ENCODE results near the gene FERMT2.
"Not testable (repeated sequence)": the region's sequence is repeated elsewhere in the genome, so short reads cannot be mapped to it uniquely, and the experiment has no call there.

The FERMT2 gene

DNA sequence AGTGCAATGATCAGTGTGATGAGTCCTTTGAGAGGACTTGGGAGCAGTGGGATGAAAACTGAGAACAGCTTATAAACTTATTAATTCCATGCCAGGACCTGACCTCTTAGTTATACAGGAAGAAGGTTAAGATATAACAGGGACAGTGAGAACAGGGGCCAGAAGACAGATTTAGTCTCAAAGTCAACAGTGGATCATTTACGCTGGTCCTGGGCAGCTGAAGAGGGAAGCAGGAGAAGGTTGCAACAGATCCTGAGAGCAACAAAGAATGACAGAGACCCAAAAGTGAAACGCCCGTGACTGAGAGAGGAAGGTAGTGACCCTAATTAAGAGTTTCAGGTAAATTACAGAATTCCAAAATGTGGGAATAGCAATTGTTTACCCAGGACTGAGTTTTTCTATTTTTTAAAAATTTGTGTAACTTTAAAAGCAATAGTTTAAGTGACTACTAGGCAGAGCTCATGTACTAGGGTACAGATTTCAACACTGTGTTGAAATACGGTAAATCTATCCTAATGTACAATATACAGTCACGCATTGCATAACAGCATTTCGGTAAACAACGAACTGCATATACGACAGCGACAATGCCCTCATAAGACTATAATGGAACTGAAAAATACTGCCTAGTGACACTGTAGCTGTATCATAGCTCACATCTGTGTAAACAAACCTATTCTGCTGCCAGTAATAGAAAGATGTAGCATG, 81.8 kb downstream of the FERMT2 start:
- no peak for DNase-seq (ENCODE audit: low read depth, low spot score)
- Histone ChIP-seq H3K36me3 (ENCODE audit: control insufficient read depth, insufficient read depth, low read length) (peaks cover 8% of the 10 kb centered on the region; the same call in 1 of the 2 replicates), H3K9me3 (ENCODE audit: control insufficient read depth, insufficient read depth, low read length) (no peaks in the 10 kb centered on the region), H3K27me3 (ENCODE audit: control insufficient read depth, insufficient read depth, low read length) (no peaks in the 10 kb centered on the region), H3K4me1 (ENCODE audit: control insufficient read depth, insufficient read depth, low read length) (peaks cover 5% of the 10 kb centered on the region), H3K4me3 (ENCODE audit: low read length) (no peak overlapping the region), H3K27ac (ENCODE audit: low read length) (no peak overlapping the region)
- no CpG with 5 or more reads among the region's 9 CpGs for WGBS (ENCODE audit: insufficient coverage, insufficient read length)

DNA sequence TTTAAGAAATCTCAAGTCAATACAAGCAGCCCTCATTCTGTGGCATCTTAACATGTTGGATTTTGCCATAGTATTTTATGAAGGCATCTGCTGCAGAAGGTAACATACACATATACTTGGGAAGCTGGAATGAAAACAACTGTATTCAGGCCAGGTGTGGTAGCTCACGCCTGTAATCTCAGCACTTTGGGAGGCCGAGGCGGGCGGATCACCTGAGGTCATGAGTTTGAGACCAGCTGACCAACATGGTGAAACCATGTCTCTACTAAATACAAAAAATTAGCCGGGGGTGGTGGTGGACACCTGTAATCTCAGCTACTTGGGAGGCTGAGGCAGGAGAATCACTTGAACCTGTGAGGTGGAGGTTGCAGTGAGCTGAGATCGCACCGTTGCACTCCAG, 86.0 kb downstream of the FERMT2 start:
- WGBS (ENCODE audit: insufficient coverage, insufficient read length) = no CpG with 5 or more reads among the region's 7 CpGs
- H3K36me3 ChIP-seq (ENCODE audit: control insufficient read depth, insufficient read depth, low read length) = peaks cover 12% of the 10 kb centered on the region; the same call in 1 of the 2 replicates

DNA sequence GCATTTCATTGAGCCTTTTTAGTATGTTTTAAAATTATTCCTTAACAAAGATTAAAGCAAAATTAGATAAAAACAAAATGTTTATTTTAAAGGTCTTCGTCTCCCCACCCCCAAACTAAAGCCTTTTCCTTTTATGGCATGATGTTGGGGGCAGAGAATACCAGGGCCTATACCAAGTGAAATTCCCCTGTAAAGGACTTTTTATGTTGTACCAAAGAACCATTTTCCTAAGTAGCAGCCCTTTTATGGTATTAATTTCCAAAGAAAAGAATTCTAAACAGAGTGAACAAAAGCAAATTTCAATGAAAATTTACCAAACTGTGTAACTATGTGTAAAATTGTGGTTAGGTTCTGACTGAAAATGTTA, 87.5 kb downstream of the FERMT2 start:
- Histone ChIP-seq H3K27ac (ENCODE audit: low read length) (no peak overlapping the region), H3K36me3 (ENCODE audit: control insufficient read depth, insufficient read depth, low read length) (peaks cover 14% of the 10 kb centered on the region; the same call in 1 of the 2 replicates), H3K9me3 (ENCODE audit: control insufficient read depth, insufficient read depth, low read length) (no peaks in the 10 kb centered on the region), H3K27me3 (ENCODE audit: control insufficient read depth, insufficient read depth, low read length) (no peaks in the 10 kb centered on the region), H3K4me1 (ENCODE audit: control insufficient read depth, insufficient read depth, low read length) (no peaks in the 10 kb centered on the region; the same call in 1 of the 2 replicates), H3K4me3 (ENCODE audit: low read length) (no peak overlapping the region)
- DNase-seq (ENCODE audit: low read depth, low spot score) = no peak
- no CpG with 5 or more reads among the region's 1 CpG for WGBS (ENCODE audit: insufficient coverage, insufficient read length)

More for the DNA sequence above, 86.0 kb downstream of the FERMT2 start:
- not testable (repeated sequence) for H3K27ac ChIP-seq (ENCODE audit: low read length); H3K9me3 ChIP-seq (ENCODE audit: control insufficient read depth, insufficient read depth, low read length); H3K27me3 ChIP-seq (ENCODE audit: control insufficient read depth, insufficient read depth, low read length); H3K4me1 ChIP-seq (ENCODE audit: control insufficient read depth, insufficient read depth, low read length); DNase-seq (ENCODE audit: low read depth, low spot score); H3K4me3 ChIP-seq (ENCODE audit: low read length)

DNA sequence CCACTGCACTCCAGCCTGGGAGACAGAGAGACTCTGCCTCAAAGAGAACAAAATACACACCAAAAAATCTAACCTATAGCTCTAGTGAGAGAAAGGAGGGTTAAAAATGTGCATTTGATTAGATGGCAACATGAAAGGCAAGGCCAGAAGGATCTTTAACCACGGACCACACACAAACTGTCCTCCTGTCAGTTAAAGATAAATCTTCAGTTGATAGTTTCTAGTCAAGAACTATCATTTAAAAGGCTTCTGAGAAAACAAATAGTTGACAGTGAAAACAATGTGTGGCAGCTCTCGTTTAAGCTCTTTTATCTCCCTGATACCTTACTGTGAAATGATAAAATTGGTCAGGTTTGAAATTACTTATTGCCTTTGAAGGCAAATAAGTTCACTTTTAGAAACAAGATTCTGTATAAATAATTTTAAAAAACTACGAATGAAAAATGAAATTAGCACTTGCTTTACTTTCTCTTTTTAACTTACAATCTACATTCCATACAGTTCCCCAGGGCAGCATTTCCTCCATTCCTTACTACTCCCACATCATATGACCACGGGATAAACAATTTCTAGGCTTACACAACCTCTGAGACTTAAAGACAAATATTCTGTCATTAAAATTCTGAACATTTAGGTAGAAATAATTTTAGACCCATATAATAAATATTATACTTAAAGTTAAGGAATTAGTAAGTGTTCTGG, 88.1 kb downstream of the FERMT2 start:
- peaks cover 14% of the 10 kb centered on the region; the same call in 1 of the 2 replicates for H3K36me3 ChIP-seq (ENCODE audit: control insufficient read depth, insufficient read depth, low read length)
- DNase-seq (ENCODE audit: low read depth, low spot score) = no peak
- H3K27ac ChIP-seq (ENCODE audit: low read length) = no peak overlapping the region
- no peak overlapping the region for H3K4me3 ChIP-seq (ENCODE audit: low read length)
- no peaks in the 10 kb centered on the region for H3K9me3 ChIP-seq (ENCODE audit: control insufficient read depth, insufficient read depth, low read length)
- H3K27me3 ChIP-seq (ENCODE audit: control insufficient read depth, insufficient read depth, low read length) = no peaks in the 10 kb centered on the region
- no CpG with 5 or more reads among the region's 4 CpGs for WGBS (ENCODE audit: insufficient coverage, insufficient read length)
- H3K4me1 ChIP-seq (ENCODE audit: control insufficient read depth, insufficient read depth, low read length) = no peaks in the 10 kb centered on the region; the same call in 1 of the 2 replicates

DNA sequence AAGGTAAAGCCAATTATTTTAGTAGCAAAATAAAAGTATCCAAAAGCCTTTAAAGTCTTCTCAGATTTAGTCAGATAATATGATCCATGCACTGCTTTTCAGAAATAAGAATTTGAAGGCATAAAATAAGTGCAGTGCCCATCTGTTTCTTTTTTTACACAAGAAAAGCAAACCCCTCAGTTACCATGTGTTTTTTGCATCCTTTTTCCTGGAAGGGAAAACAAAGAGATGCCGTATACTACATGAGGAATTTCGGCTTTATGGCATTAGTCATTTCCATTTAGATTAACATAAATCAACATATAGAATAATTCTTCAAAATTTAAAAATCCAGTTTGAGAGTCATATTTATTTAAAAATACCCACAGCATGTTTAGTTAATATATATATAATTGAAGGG, 89.4 kb downstream of the FERMT2 start:
- H3K4me1 ChIP-seq (ENCODE audit: control insufficient read depth, insufficient read depth, low read length) = no peaks in the 10 kb centered on the region; the same call in 1 of the 2 replicates
- no peak for DNase-seq (ENCODE audit: low read depth, low spot score)
- no CpG with 5 or more reads among the region's 2 CpGs for WGBS (ENCODE audit: insufficient coverage, insufficient read length)
- H3K9me3 ChIP-seq (ENCODE audit: control insufficient read depth, insufficient read depth, low read length) = no peaks in the 10 kb centered on the region
- H3K4me3 ChIP-seq (ENCODE audit: low read length) = no peak overlapping the region
- H3K27ac ChIP-seq (ENCODE audit: low read length) = no peak overlapping the region
- peaks cover 14% of the 10 kb centered on the region; the same call in 1 of the 2 replicates for H3K36me3 ChIP-seq (ENCODE audit: control insufficient read depth, insufficient read depth, low read length)
- H3K27me3 ChIP-seq (ENCODE audit: control insufficient read depth, insufficient read depth, low read length) = no peaks in the 10 kb centered on the region

DNA sequence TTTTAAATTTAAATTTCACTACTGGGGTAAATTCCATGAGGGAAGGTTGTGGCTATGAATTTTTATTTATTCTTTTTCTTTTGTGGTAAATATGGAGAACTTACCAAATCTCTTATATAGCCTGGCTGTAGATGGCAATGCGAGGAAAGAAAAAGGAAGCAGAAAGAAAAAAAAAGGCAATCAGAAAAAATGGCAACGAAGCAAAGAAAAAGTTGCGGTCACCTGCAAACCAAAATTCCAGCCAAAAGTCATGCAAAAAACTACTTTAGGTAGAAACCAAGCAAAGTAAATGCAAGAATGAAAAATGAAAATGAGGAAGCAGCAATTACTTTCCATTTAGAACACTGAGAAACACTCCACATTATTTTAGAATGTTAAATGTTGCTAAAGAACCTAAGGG, 89.9 kb downstream of the FERMT2 start:
- Histone ChIP-seq H3K4me3 (ENCODE audit: low read length) (no peak overlapping the region), H3K4me1 (ENCODE audit: control insufficient read depth, insufficient read depth, low read length) (no peaks in the 10 kb centered on the region; the same call in 1 of the 2 replicates), H3K27ac (ENCODE audit: low read length) (no peak overlapping the region), H3K36me3 (ENCODE audit: control insufficient read depth, insufficient read depth, low read length) (peaks cover 14% of the 10 kb centered on the region), H3K27me3 (ENCODE audit: control insufficient read depth, insufficient read depth, low read length) (no peaks in the 10 kb centered on the region), H3K9me3 (ENCODE audit: control insufficient read depth, insufficient read depth, low read length) (no peaks in the 10 kb centered on the region)
- no peak for DNase-seq (ENCODE audit: low read depth, low spot score)
- no CpG with 5 or more reads among the region's 3 CpGs for WGBS (ENCODE audit: insufficient coverage, insufficient read length)

DNA sequence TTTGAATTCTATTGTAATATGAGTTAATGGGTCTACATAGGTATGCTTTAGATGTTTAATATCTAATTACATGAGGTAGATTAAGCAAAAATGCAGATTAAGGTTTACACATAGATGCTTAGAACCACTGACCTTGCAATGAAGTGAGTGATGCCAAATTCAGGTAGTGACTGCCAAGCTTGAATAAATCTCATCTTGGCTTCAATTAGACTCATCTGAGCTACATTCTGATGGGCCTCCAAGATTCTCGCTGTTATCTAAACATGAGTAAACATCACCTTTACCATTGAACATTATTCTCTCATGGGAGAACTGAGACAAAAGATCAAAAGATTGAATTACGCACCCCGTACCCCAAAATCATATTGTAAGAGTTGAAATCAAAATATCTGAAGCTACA, 90.6 kb downstream of the FERMT2 start:
- H3K4me3 ChIP-seq (ENCODE audit: low read length) = no peak overlapping the region
- peaks cover 14% of the 10 kb centered on the region for H3K36me3 ChIP-seq (ENCODE audit: control insufficient read depth, insufficient read depth, low read length)
- WGBS (ENCODE audit: insufficient coverage, insufficient read length) = no CpG with 5 or more reads among the region's 3 CpGs

DNA sequence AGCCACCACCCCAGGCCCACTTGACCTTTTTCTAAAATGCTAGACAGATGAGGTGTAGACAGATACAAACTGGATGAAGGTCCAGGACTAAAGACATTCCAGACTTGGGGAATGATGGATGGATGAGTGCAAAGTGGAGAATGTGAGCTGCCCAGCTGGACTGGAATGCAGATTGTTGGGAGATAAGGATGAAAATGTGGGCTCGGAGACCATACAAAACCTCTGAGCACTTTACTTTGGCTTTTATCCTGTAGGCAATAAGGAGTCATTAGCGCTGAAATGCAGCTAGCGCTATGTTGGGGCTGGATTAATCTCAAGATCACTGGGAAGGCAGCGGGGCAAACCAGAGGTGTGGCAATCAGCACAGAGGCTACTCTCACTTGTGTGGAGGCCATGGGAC, 94.7 kb downstream of the FERMT2 start:
- WGBS (ENCODE audit: insufficient coverage, insufficient read length) = no CpG with 5 or more reads among the region's 4 CpGs
- Histone ChIP-seq H3K4me1 (ENCODE audit: control insufficient read depth, insufficient read depth, low read length) (no peaks in the 10 kb centered on the region), H3K36me3 (ENCODE audit: control insufficient read depth, insufficient read depth, low read length) (peaks cover 9% of the 10 kb centered on the region), H3K4me3 (ENCODE audit: low read length) (no peak overlapping the region), H3K9me3 (ENCODE audit: control insufficient read depth, insufficient read depth, low read length) (no peaks in the 10 kb centered on the region), H3K27me3 (ENCODE audit: control insufficient read depth, insufficient read depth, low read length) (no peaks in the 10 kb centered on the region), H3K27ac (ENCODE audit: low read length) (no peak overlapping the region)
- DNase-seq (ENCODE audit: low read depth, low spot score) = no peak

More for the DNA sequence above, 90.6 kb downstream of the FERMT2 start:
- no peaks in the 10 kb centered on the region for H3K27me3 ChIP-seq (ENCODE audit: control insufficient read depth, insufficient read depth, low read length)
- no peak for DNase-seq (ENCODE audit: low read depth, low spot score)
- no peaks in the 10 kb centered on the region for H3K9me3 ChIP-seq (ENCODE audit: control insufficient read depth, insufficient read depth, low read length)
- no peak overlapping the region for H3K27ac ChIP-seq (ENCODE audit: low read length)
- no peaks in the 10 kb centered on the region; the same call in 1 of the 2 replicates for H3K4me1 ChIP-seq (ENCODE audit: control insufficient read depth, insufficient read depth, low read length)

DNA sequence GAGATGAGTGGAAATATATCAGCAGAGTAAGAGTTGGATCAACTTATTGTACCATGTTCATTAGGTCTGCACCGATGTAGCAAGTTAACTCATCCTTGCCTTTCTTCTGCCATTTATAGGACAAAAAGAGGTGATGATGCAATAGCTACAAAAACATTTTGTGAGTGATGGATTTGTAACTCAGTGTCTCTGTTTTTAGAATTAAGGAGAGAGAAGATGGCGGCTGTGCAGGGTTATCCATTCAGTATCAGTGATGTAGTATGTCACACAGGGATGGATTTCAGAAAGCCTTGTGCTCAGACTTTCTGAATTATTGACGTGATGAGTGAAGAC, 97.4 kb downstream of the FERMT2 start:
- no CpG with 5 or more reads among the region's 3 CpGs for WGBS (ENCODE audit: insufficient coverage, insufficient read length)
- Histone ChIP-seq H3K27ac (ENCODE audit: low read length) (no peak overlapping the region), H3K36me3 (ENCODE audit: control insufficient read depth, insufficient read depth, low read length) (peaks cover 2% of the 10 kb centered on the region), H3K4me3 (ENCODE audit: low read length) (no peak overlapping the region), H3K9me3 (ENCODE audit: control insufficient read depth, insufficient read depth, low read length) (no peaks in the 10 kb centered on the region), H3K27me3 (ENCODE audit: control insufficient read depth, insufficient read depth, low read length) (no peaks in the 10 kb centered on the region), H3K4me1 (ENCODE audit: control insufficient read depth, insufficient read depth, low read length) (no peaks in the 10 kb centered on the region)
- no peak for DNase-seq (ENCODE audit: low read depth, low spot score)

DNA sequence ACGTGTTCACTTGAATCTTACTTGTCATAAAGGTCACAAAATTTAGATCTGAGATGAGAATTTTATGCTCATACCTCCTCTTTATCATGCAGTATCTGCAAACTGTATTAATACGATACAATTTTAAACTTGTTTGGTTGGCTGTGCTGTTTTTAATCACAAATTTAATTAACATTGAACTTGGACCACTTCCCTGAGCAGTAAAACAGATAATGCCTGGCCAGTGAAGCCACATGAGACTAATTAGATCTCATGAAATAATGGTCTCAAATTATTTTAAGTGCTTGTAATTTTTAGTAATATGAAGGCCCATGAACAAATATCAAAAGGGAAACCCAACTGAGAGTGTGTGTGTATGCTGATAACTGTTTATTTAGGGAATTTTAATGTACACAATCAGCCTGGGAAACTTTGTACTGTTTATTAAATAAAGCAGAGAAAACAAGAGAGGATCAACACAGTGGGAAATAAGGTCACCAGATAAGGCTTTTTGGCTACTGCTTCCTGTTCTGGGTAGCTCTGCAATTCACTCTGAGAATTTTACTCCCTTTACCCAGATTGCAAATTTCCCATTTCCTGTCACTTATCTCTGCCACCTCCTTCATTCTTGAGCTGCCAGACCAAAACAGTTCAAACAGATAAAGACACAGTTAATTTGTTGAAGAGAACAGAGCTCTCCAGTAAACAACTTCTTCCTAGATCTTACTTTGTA, 97.9 kb downstream of the FERMT2 start:
- H3K4me1 ChIP-seq (ENCODE audit: control insufficient read depth, insufficient read depth, low read length) = no peaks in the 10 kb centered on the region
- no CpG with 5 or more reads among the region's 2 CpGs for WGBS (ENCODE audit: insufficient coverage, insufficient read length)
- DNase-seq (ENCODE audit: low read depth, low spot score) = no peak
- H3K27me3 ChIP-seq (ENCODE audit: control insufficient read depth, insufficient read depth, low read length) = no peaks in the 10 kb centered on the region
- H3K27ac ChIP-seq (ENCODE audit: low read length) = no peak overlapping the region
- no peak overlapping the region for H3K4me3 ChIP-seq (ENCODE audit: low read length)
- no peaks in the 10 kb centered on the region for H3K9me3 ChIP-seq (ENCODE audit: control insufficient read depth, insufficient read depth, low read length)
- no peaks in the 10 kb centered on the region; the same call in 1 of the 2 replicates for H3K36me3 ChIP-seq (ENCODE audit: control insufficient read depth, insufficient read depth, low read length)
